GM19043 (cell line): Measurements from ENCODE around the gene RNASEH2B.

Experiments
- ATAC-seq: cut with Tn5 transposase; IDR thresholded peaks from one replicate; pipeline ENCODE4 v1.9.1; 2021; ENCODE audit warnings: low read depth; ENCODE audit not compliant: unreplicated experiment

The RNASEH2B gene

GRCh38 chr13:50991579-50992521 is 82.3 kb downstream of the RNASEH2B start:
- peak; percentile 73 for ATAC-seq

GRCh38 chr13:50993371-50993770 is 83.8 kb downstream of the RNASEH2B start:
- ATAC-seq = no peak

- ATAC-seq = no peak
Measured at GRCh38 chr13:50993934-50994333, 84.3 kb downstream of the RNASEH2B start.

GRCh38 chr13:50994651-50995050 is 85.1 kb downstream of the RNASEH2B start:
- no peak for ATAC-seq

GRCh38 chr13:50995854-50996253 is 86.3 kb downstream of the RNASEH2B start:
- ATAC-seq = no peak

GRCh38 chr13:50998326-50998725 is 88.7 kb downstream of the RNASEH2B start:
- ATAC-seq = no peak

- ATAC-seq = no peak
Measured at GRCh38 chr13:50999641-51000040, 90.0 kb downstream of the RNASEH2B start.

GRCh38 chr13:51000061-51000460 is 90.5 kb downstream of the RNASEH2B start:
- ATAC-seq = no peak

GRCh38 chr13:51000571-51001260 is 91.1 kb downstream of the RNASEH2B start:
- no peak for ATAC-seq

GRCh38 chr13:51001335-51001734 is 91.7 kb downstream of the RNASEH2B start:
- ATAC-seq = no peak

GRCh38 chr13:51002736-51003135 is 93.1 kb downstream of the RNASEH2B start:
- no peak for ATAC-seq

- no peak for ATAC-seq
Measured at GRCh38 chr13:51003642-51004041, 94.1 kb downstream of the RNASEH2B start.

- no peak for ATAC-seq
Measured at GRCh38 chr13:51004111-51004865, 94.7 kb downstream of the RNASEH2B start.

GRCh38 chr13:51004918-51005460 is 95.4 kb downstream of the RNASEH2B start:
- ATAC-seq = no peak

- no peak for ATAC-seq
Measured at GRCh38 chr13:51005566-51005965, 96.0 kb downstream of the RNASEH2B start.
